HG03521 (cell line): ENCODE measurements around the gene RUNX1.

Experiments used
- ATAC-seq: cut with Tn5 transposase; IDR thresholded peaks from one replicate; pipeline ENCODE4 v1.9.1; 2021; ENCODE audit warnings: mild to moderate bottlenecking, moderate library complexity; ENCODE audit not compliant: unreplicated experiment

RUNX1 gene

GRCh38 chr21:34865400-34866241 is 183.5 kb downstream of the RUNX1 start:
- peak; percentile 94 for ATAC-seq

DNA sequence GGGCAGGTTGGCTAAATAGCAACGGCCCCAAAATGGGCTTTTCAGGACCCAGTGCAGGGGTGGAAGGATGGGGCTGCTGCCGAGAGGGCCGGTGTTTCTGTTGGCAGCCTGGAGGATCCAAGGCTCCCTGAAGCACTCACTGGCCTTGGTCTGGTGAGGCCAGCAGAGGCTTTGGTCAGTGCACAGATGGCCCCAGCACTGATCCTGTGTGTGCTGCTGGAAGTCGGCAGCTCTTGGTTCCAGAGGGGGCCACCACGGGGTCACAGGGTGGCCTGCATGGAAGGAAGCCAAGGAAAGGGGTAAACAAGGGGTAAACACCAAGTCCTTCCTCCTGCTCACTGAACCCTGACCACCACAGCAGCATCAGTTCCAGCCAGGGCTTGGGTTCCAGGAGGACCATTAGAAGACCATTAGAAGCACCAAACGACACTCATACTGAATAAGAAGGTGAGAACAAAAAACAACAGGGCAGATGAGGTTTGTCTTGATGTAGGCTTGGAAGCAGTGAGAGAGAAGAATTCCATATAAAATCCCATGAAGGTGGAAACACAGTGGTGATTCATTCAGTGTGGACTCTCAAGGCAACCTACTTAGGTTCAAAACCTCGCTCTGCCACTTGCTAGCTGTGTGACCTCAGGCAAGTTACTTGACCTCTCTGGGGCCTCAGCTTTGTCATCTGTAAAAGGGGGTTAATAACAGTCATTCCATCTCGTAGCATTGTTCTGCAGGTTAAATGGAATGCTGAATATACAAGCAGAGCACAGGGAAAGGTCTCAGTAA is 184.5 kb downstream of the RUNX1 start:
- ATAC-seq: no peak

- no peak for ATAC-seq
Measured at GRCh38 chr21:34862951-34863350, 186.2 kb downstream of the RUNX1 start.

- no peak for ATAC-seq
Measured at GRCh38 chr21:34861258-34861657, 187.8 kb downstream of the RUNX1 start.

DNA sequence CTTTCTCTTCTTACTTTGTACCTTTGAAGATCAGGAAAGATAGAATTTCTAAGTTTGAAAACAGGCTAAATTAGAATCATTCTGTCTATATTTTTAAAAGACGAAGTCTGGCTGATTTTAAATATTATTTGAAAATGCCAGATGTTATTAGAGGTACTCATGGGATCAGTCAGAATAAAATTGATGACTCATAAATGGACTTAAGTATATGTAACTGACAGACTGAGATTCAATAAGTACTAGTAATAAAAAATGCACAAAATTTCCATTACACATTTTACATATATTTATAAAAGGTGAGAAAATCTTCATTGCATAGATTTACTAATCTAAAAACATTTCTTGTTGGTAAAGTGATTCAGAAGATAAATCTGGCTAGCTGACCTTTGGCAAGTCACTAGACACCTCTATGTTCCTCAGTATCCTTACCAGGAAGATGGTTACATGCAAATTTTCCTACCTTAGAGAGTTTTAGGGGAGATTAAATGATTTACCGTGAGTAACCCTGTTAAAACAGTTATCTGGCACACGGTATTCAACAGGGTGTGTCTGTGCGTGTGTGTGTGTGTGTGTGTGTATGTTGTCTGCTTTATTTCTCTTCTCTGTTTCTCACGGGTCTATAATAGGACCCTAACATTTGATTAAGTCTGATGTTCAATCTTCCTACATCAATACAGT is 189.0 kb downstream of the RUNX1 start:
- no peak for ATAC-seq

DNA sequence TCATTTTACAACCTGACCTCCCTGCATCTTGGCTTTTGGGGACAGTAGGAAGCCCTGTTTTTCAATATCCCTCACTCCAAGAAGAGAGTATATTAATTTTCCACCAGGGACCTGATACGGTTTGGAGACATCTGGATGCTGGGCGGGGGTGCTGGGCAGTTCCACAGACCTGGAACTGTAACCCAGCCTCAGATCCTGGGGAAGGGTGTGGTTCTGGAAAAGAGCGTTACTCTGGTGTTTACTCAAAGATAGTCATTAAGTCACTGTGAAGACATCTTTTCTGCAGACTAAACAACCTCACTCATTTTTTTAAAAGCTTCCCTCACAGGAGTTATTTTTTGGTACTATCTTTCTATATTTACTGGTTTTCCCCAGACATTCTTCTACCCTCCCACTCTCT is 190.5 kb downstream of the RUNX1 start:
- no peak for ATAC-seq

DNA sequence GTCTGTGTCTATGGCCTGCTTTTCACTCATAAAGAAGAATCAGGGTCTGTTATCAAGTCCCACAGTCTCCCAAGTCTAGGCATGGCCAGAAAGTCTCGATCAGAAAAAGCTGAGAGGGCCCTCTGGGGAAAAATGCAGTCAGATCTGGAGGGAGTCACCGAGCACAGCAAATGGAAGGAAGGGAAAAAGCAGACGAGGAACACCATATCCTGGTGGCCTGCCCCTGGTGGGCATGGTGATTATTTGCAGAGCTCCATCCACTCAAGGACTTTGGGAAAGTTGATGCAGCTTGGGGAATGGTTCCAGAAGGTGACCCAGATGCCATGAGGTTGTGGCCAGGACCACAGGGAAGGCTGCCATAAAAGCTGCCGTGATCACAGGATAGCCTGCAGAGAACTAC is 191.2 kb downstream of the RUNX1 start:
- ATAC-seq: no peak

- no peak for ATAC-seq
Measured at GRCh38 chr21:34857122-34857713, 191.9 kb downstream of the RUNX1 start.

DNA sequence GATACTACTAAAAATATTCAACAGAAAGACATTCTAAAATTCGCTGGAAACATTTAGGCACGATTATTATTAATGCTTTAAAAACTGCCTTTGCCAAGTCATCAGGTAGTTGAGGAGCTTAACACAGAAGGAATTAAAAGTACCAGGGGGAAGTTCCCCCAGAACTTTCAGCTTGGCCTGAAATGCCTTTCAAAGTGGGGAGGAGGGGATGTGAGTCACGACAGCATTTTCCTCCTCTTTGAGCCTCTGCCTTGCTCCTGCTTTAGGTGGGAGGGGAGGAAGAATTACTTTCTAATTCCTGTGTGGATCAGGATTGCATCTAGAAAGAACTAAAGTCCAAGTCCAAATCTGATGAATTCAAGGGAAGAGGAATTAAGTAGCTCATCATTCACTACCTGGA is 196.7 kb downstream of the RUNX1 start:
- no peak for ATAC-seq

- ATAC-seq: no peak
Measured at GRCh38 chr21:34850166-34850690, 198.9 kb downstream of the RUNX1 start.

GRCh38 chr21:34846601-34847112 is 202.4 kb downstream of the RUNX1 start:
- ATAC-seq: no peak

- ATAC-seq: peak; percentile 81
Measured at GRCh38 chr21:34845521-34846451, 203.3 kb downstream of the RUNX1 start.

DNA sequence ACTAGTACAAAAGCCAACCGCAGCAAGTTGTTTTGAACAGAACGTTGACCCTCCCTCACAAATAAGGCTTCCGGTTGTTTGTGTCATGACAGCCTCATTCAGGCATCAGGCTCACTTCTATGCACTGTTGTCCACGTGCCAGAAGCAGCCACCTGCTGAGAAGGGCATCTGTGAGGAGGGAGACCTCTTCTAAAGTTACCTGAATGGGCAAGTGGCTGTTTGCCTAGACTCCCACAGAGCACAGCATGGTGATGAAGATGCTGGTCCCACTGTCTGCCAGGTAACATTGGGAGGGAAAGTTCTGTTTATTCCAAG is 204.2 kb downstream of the RUNX1 start:
- no peak for ATAC-seq

- ATAC-seq: no peak
Measured at GRCh38 chr21:34844013-34844923, 204.8 kb downstream of the RUNX1 start.

DNA sequence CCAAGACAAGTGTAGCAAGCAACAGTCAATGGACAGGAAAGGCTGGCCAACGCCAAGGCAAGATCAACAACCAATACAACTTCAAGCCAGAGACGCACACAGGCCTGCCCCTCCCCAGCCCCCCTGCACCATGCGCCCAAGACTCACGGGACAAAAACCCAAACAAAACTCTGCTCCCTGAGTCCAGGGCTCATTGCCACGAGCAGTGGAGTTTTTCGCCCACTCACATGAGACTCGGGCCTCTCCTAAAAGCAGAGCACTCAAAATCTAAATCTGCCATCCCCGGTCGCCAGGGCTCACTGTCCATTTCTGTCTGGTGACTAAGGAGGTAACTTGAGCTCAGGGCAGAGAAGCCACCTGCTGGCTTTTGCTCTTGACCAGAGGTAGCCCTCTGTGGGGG is 205.5 kb downstream of the RUNX1 start:
- ATAC-seq: no peak

DNA sequence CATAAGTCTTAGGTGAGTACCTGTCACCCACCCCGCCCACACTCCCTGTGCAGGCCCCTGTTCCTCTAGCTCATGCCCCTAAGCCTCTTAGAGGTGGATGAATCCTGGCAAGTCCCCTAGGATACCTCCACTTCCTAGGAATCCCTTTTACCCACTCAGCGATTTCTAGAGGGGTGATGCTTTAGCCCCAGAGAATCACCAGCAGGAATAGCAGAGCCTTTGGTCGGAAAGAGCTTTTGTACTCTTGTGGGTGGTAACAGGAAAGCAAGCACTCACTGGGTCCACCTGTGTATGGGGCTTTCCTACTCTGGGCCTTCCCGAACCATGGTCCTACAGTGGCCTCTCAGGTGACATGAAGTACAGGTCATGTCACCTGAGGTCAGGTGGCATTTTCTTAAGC is 207.9 kb downstream of the RUNX1 start:
- ATAC-seq: no peak

DNA sequence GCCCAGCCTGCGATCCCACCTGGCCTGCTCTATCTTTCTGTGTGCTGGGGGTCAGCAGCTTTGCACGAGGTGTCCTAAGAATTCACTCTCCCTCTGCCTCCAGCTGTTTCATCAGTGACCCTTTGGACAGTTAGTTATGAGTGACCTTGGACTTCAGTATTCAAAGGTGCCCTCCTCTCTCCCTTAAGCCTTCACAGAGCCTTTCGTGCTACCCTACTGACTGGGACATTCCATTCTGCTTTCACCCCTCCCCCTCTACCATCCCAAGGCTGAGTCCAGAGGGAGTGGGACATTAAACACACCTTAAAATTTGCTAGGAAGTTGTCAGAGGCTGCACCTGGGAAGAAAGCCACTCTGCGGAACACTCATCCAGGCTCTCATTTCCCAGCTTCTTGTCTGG is 208.4 kb downstream of the RUNX1 start:
- no peak for ATAC-seq

DNA sequence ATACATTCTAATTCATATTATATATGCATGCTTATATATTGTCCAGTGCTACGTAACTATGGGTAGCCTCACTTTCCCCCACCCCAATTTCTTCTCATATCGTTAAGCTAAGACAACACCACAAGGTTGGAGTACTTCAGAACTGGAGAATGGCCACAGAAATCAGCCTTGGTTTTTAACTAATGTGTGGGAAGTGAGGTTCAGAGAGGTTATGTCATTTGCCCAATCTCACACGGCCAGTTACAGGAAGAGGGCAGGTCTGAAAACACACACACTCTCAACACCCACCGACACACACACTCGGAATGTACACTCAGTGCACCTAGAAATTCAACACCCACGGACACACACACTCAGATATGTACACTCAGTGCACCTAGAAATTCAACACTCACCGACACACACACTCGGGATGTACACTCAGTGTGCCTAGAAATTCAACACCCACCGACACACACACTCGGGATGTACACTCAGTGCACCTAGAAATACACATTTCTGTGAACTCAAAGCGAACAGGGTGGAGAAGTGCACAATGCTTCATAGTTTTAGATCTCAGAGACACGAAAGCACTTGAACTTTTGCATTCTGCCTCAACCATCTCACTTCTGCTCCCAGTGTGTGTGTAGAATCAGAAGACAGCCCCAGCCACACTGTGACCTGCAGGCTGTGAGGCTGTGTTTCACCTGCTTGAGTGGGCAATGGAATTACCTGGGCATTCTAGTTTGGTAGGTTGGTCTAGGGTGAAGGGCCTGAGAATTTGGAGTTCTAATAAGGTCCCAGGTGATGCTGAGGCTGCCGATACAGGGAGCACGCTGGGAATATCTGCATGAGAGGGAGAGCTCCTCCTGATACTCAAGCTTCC is 209.9 kb downstream of the RUNX1 start:
- no peak for ATAC-seq
